Central memory CD8-positive, alpha-beta T cell (primary cell): ENCODE data around the gene CDC42.

Experiments
- ATAC-seq: fragments of 150-1000 bp; cut with Tn5 transposase; replicated peaks from 2 replicates; pipeline ENCODE4 v1.10.0; 2022; ENCODE audit warnings: mild to moderate bottlenecking, moderate FRiP score, moderate number of reproducible peaks; ENCODE audit not compliant: poor library complexity, severe bottlenecking; ENCODE audit errors: extremely low read depth
- DNase-seq, 2 donors: peaks; one replicate each; pipeline ENCODE4 v3.0.0; 2021; ENCODE audit warnings: low spot score in 2 of 2
- H3K27ac Mint-ChIP-seq: one replicate; pipeline ENCODE4 v1.8.0; 2022; ENCODE audit warnings: low read depth, mild to moderate bottlenecking, moderate library complexity, mixed read lengths
- H3K27me3 Mint-ChIP-seq: one replicate; pipeline ENCODE4 v1.8.0; 2022; ENCODE audit warnings: mixed read lengths
- H3K36me3 Mint-ChIP-seq: one replicate; pipeline ENCODE4 v1.8.0; 2022; ENCODE audit warnings: mild to moderate bottlenecking, moderate library complexity, mixed read lengths; ENCODE audit not compliant: insufficient read depth
- H3K4me1 Mint-ChIP-seq: one replicate; pipeline ENCODE4 v1.8.0; 2022; ENCODE audit warnings: mixed read lengths
- H3K4me3 Mint-ChIP-seq: one replicate; pipeline ENCODE4 v1.8.0; 2022; ENCODE audit warnings: mild to moderate bottlenecking, moderate library complexity, mixed read lengths
- H3K9me3 Mint-ChIP-seq: one replicate; pipeline ENCODE4 v1.8.0; 2022; ENCODE audit warnings: mixed read lengths

Gene CDC42

GRCh38 chr1:22121421-22121911, 69.0 kb downstream of the CDC42 start:
- Mint-ChIP-seq H3K4me3 (no peak overlapping the region), H3K36me3 (peaks cover 9% of the 10 kb centered on the region), H3K4me1 (peaks cover 14% of the 10 kb centered on the region), H3K27ac (no peak overlapping the region), H3K27me3 (no peaks in the 10 kb centered on the region), H3K9me3 (no peaks in the 10 kb centered on the region)
- ATAC-seq (no peak), DNase-seq (no peak)

DNA sequence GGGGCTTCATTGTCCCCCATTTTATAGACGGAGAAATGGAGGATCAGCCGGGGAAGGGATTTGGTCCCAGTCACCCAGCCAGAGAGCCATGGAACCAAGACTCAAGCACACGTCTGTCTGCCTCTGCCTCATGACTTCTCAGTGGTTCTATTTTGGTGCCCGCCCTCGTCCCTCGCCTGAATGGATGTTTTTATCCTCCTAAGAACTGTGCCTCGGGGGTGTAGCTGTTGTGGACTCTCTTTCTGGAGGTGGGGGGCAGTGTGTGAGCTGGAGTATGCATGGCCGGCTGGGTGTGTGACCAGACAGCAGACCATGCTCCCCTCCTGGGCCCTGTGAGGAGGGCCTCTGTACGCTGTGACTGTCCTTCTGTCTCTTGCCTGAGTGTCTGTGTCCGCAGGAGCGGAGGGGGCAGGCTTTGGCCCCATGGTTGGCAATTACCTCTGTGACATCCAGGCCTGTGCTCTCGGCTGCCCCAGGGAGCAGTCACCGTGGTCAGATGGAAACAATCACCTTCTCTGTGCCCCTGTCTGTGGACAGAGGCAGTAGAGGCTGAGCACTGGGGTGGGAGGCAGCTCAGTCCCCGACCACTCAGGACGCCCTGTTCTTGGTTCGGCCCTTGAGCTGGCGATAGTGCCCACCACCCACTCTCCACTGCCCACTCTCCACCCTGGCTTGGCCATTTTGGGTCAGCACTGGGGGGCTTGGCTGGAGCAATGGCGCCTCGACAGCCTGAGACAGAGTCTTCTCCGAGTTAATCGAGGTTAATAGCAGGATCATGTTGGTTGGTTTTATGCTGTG, 70.0 kb downstream of the CDC42 start:
- H3K4me3 Mint-ChIP-seq = no peak overlapping the region
- no peak for DNase-seq
- no peaks in the 10 kb centered on the region for H3K27me3 Mint-ChIP-seq
- no peak overlapping the region for H3K27ac Mint-ChIP-seq
- H3K4me1 Mint-ChIP-seq = peaks cover 4% of the 10 kb centered on the region
- H3K36me3 Mint-ChIP-seq = peaks cover 7% of the 10 kb centered on the region
- ATAC-seq = no peak
- no peaks in the 10 kb centered on the region for H3K9me3 Mint-ChIP-seq

DNA sequence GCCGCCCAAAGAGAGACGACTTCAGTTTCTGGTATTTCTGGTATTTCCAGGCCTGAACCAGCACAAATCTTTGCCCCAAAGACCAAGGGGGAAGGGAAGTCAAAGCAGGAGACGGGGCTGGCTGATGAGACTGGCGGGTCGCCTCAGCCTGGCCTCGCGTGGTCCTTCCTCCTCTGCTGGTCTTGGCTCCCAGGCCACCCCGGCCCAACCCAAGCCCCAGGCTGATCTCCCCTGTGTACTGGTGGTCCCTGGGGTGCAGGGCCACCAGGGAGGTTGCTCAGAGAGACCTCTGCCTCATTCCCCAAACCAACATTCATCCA, 70.5 kb downstream of the CDC42 start:
- Mint-ChIP-seq H3K9me3 (no peaks in the 10 kb centered on the region), H3K27me3 (no peaks in the 10 kb centered on the region), H3K4me3 (no peak overlapping the region), H3K4me1 (peaks cover 4% of the 10 kb centered on the region), H3K27ac (no peak overlapping the region), H3K36me3 (peaks cover 7% of the 10 kb centered on the region)
- DNase-seq (no peak), ATAC-seq (no peak)

GRCh38 chr1:22123901-22124404, 71.4 kb downstream of the CDC42 start:
- Mint-ChIP-seq H3K27ac (no peak overlapping the region), H3K4me3 (no peak overlapping the region), H3K27me3 (no peaks in the 10 kb centered on the region), H3K4me1 (peaks cover under 1% of the 10 kb centered on the region), H3K36me3 (peaks cover 7% of the 10 kb centered on the region), H3K9me3 (no peaks in the 10 kb centered on the region)
- no peak for ATAC-seq
- no peak for DNase-seq

DNA sequence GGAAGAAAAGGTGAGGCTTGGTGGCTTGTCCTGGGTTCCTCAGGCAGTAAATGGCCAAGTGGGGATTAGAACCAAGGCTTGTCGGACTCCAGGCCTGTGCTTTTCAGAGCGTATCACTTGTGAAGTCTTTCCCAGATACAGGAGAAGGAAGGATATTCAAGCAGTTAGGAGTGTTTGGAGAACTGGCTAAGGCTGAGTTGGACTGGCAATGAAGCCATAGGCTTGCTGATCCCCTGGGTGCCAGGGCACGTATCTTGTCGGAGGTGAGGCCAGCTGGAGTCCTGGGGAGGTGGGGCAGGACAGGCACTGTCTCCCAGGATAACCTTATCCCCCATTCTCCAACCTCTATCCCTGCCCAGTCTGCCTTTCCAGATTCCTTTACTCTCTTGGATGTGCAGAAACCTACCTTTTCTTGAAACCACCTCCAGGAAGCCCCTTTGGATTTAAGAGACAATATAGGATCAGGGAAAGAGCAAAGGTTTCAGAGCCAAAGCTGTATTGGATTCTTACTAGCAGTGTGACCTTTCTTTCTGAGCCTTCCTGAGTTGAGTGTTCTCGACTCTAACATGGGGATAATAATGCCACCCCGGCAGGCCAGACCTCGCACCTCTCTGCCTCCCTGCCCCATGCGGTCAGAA, 72.2 kb downstream of the CDC42 start:
- Mint-ChIP-seq H3K4me1 (no peaks in the 10 kb centered on the region), H3K36me3 (peaks cover 4% of the 10 kb centered on the region), H3K27ac (no peak overlapping the region), H3K27me3 (no peaks in the 10 kb centered on the region), H3K4me3 (no peak overlapping the region), H3K9me3 (no peaks in the 10 kb centered on the region)
- DNase-seq = no peak
- no peak for ATAC-seq

GRCh38 chr1:22126531-22126930, 74.0 kb downstream of the CDC42 start:
- Mint-ChIP-seq H3K4me1 (no peaks in the 10 kb centered on the region), H3K36me3 (peaks cover 1% of the 10 kb centered on the region), H3K27me3 (no peaks in the 10 kb centered on the region), H3K9me3 (no peaks in the 10 kb centered on the region), H3K27ac (no peak overlapping the region), H3K4me3 (no peak overlapping the region)
- DNase-seq (no peak), ATAC-seq (no peak)

GRCh38 chr1:22127248-22127647, 74.7 kb downstream of the CDC42 start:
- peaks cover 1% of the 10 kb centered on the region for H3K36me3 Mint-ChIP-seq
- no peak overlapping the region for H3K4me3 Mint-ChIP-seq
- H3K27ac Mint-ChIP-seq = no peak overlapping the region
- no peaks in the 10 kb centered on the region for H3K9me3 Mint-ChIP-seq
- ATAC-seq (no peak), DNase-seq (no peak)
- H3K27me3 Mint-ChIP-seq = no peaks in the 10 kb centered on the region
- no peaks in the 10 kb centered on the region for H3K4me1 Mint-ChIP-seq

GRCh38 chr1:22127731-22128130, 75.2 kb downstream of the CDC42 start:
- H3K4me1 Mint-ChIP-seq = no peaks in the 10 kb centered on the region
- H3K9me3 Mint-ChIP-seq = no peaks in the 10 kb centered on the region
- ATAC-seq = no peak
- peaks cover 1% of the 10 kb centered on the region for H3K36me3 Mint-ChIP-seq
- DNase-seq = no peak
- H3K4me3 Mint-ChIP-seq = no peak overlapping the region
- no peaks in the 10 kb centered on the region for H3K27me3 Mint-ChIP-seq
- no peak overlapping the region for H3K27ac Mint-ChIP-seq

- Mint-ChIP-seq H3K36me3 (peaks cover 1% of the 10 kb centered on the region), H3K27ac (no peak overlapping the region), H3K4me1 (no peaks in the 10 kb centered on the region), H3K4me3 (no peak overlapping the region), H3K9me3 (no peaks in the 10 kb centered on the region), H3K27me3 (no peaks in the 10 kb centered on the region)
- DNase-seq = no peak
- no peak for ATAC-seq
Observed at GRCh38 chr1:22128392-22128791, 75.9 kb downstream of the CDC42 start.

DNA sequence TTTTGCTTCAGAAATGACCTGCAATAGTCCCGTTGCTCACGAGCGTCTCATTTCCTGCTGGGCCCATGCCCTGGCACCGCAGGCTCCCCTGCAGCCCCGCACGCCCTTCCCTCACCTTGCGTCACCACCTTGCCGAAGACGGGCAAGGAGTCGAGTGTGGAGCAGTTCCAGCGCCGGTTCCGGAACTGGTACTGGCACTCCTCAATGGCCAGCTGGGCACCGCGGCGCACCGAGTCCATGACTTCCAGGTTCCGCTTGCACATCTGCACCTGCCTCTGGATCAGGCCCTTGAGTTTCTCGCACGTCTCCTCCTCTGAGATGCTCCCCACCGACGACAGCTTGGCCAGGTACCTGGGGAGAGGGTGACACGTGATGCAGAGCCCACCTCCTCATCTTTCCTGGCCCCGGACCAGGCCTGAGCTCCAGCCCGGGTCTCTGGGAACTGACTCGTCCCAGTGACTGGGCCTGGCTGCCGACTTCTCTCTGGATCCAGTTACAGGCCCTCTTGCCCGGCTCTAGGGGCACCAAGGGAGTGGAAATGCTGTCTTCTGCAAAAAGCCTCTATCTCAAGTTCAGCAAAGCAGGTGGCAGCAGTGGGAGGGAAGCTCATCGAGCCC, 77.1 kb downstream of the CDC42 start:
- Mint-ChIP-seq H3K27ac (no peak overlapping the region), H3K9me3 (no peaks in the 10 kb centered on the region), H3K36me3 (no peaks in the 10 kb centered on the region), H3K4me1 (no peaks in the 10 kb centered on the region), H3K4me3 (no peak overlapping the region), H3K27me3 (no peaks in the 10 kb centered on the region)
- DNase-seq (no peak), ATAC-seq (no peak)

DNA sequence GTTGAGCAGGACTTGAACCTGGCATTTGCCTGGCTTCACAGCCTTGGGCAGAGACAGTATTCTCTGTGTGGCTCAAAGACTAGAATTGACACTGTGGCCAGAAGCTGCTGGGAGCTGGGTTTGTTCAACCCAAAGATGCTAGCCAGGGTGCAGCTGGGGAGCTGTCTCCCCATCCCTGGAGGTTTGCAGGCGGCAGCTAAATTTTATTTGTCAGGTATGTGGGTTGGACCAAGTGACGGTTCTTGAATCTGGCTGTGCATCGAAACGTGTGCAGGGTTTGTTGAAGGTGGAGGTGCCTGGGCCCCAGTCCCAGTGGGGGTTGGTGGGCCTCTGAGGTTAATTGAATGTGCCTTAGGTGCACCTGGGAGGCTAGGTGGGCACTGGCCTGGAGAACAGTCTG, 78.6 kb downstream of the CDC42 start:
- Mint-ChIP-seq H3K9me3 (no peaks in the 10 kb centered on the region), H3K27ac (no peak overlapping the region), H3K4me3 (no peak overlapping the region), H3K4me1 (no peaks in the 10 kb centered on the region), H3K27me3 (no peaks in the 10 kb centered on the region), H3K36me3 (no peaks in the 10 kb centered on the region)
- no peak for ATAC-seq
- no peak for DNase-seq

DNA sequence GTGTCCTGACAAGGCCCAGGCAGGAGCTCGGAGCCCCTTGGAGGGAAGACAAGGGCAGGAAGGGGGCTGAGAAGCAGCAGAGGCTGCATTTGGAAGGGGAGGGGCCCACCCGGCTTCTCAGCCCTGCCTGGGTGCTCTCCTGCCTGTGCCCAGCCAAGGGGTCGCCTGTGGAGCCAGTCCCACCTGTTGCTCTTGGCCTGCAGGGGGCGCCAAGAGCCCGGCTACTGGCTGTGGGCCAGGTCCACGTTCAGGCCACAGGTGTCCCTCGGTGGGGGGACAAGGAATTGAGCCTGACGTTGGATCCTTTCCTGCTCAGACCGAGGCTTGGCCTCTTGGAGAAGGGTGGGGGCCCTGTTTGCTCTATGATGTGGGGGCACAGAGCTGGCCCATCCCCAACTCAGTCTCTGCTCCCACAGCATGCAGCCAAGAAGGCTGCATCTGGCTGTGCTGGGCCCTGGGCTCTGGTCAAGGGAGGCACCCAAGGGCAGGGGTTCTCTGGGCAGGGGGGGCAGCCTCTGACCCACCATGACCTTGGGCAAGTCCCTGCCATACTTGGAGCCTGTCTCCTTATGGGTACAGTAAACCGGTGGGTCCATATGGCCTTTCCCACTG, 79.5 kb downstream of the CDC42 start:
- Mint-ChIP-seq H3K27ac (no peak overlapping the region), H3K4me3 (no peak overlapping the region), H3K9me3 (no peaks in the 10 kb centered on the region), H3K4me1 (no peaks in the 10 kb centered on the region), H3K36me3 (no peaks in the 10 kb centered on the region), H3K27me3 (no peaks in the 10 kb centered on the region)
- DNase-seq = peak; percentile 20 to 44
- ATAC-seq = peak; percentile 46
